Measurements from ENCODE around the gene KMT2C.

The KMT2C gene

GRCh38 chr7:152089183-152089582 lies 346.6 kb downstream of the KMT2C start:
- no peak for DNase-seq

- DNase-seq = no peak
Observed at GRCh38 chr7:152086513-152086912, 349.3 kb downstream of the KMT2C start.

GRCh38 chr7:152085131-152085530 lies 350.7 kb downstream of the KMT2C start:
- DNase-seq = no peak
